Gastroesophageal sphincter (tissue), 3 donors: ENCODE measurements around the gene KCNA1.

Experiments
- EP300 ChIP-seq: sonication (generic); formaldehyde crosslinking; IDR thresholded peaks from one replicate; pipeline ENCODE4 v1.6.1; 2017; ENCODE audit warnings: antibody characterized with exemption, mild to moderate bottlenecking
- POLR2A ChIP-seq, 2 donors: fragments of 450-650 bp; IDR thresholded peaks; one replicate each; pipeline ENCODE4 v1.6.1; 2017; ENCODE audit warnings: antibody characterized with exemption in 2 of 2, mild to moderate bottlenecking in 2 of 2, moderate library complexity in 1 of 2
- POLR2AphosphoS5 ChIP-seq: sonication (generic); formaldehyde crosslinking; IDR thresholded peaks from one replicate; pipeline ENCODE4 v1.6.1; 2017; ENCODE audit warnings: antibody characterized with exemption
- TF ChIP-seq, protein P1 (sequence below), 4 experiments: fragments of 200-600 bp in 2 of 4; fragments of 450-650 bp in 2 of 4; sonication (generic) in 1 of 4; IDR thresholded peaks; one replicate each; pipeline ENCODE4 v1.5.1; 2017 to 2019; ENCODE audit warnings: antibody characterized with exemption in 4 of 4, mild to moderate bottlenecking in 2 of 4, moderate library complexity in 2 of 4

DNA sequence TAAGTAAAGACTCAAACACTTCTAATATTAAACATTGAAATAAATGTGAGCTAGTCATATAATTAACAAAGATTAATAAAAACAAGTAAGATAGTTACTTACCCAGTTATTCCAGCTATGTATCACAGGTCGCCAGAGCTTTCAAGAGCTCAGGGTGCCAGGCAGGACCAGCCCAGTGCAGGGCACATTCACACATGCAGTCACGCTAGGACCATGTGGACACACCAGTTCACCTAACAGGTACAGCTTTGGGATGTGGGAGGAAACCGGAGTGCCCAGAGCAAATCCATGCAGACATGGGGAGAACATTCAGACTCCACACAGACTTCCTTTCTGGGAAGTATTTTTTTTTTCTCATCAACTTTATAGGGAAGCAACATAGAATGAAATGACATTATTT is 39.3 kb upstream of the KCNA1 start:
- TF ChIP-seq, protein P1, sequence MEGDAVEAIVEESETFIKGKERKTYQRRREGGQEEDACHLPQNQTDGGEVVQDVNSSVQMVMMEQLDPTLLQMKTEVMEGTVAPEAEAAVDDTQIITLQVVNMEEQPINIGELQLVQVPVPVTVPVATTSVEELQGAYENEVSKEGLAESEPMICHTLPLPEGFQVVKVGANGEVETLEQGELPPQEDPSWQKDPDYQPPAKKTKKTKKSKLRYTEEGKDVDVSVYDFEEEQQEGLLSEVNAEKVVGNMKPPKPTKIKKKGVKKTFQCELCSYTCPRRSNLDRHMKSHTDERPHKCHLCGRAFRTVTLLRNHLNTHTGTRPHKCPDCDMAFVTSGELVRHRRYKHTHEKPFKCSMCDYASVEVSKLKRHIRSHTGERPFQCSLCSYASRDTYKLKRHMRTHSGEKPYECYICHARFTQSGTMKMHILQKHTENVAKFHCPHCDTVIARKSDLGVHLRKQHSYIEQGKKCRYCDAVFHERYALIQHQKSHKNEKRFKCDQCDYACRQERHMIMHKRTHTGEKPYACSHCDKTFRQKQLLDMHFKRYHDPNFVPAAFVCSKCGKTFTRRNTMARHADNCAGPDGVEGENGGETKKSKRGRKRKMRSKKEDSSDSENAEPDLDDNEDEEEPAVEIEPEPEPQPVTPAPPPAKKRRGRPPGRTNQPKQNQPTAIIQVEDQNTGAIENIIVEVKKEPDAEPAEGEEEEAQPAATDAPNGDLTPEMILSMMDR (IDR thresholded peaks at IDR 0.05): no peak
- TF ChIP-seq POLR2AphosphoS5: no peak
- TF ChIP-seq POLR2A (IDR thresholded peaks at IDR 0.05): no peak
- TF ChIP-seq EP300: no peak
